H4 (cell line): Measurements from ENCODE around the gene ZNF576. TPM values are rescaled to one million over a fixed set of nuclear protein-coding genes. Genes with fewer than 3 reads are reported as not detected.

Source experiments
- total RNA-seq: library from RNA; depleted of rRNA; stranded (reverse); fragments of >200 nt; shearing (Covaris generic); gene quantifications from 2 replicates; pipeline ENCODE4 v1.2.3, GENCODE V29; 2014; rRNA removed

ZNF576 gene
- total RNA-seq, 1 experiment from 2014 or later = 12.5 TPM

Other genes starting within 250 kb of the ZNF576 start
- 0.21 TPM in 1 of 2 replicates, not detected in the other for gene CD177, start 242.9 kb upstream of the ZNF576 start, total RNA-seq
- not detected in 2 replicates for gene TEX101, start 181.7 kb upstream of the ZNF576 start, total RNA-seq
- 0.17 and 0.29 TPM in 2 replicates for gene LYPD3, start 131.0 kb upstream of the ZNF576 start, total RNA-seq
- 1.3 and 2.1 TPM in 2 replicates for gene PHLDB3, start 91.8 kb upstream of the ZNF576 start, total RNA-seq
- gene ETHE1, start 69.4 kb upstream of the ZNF576 start, total RNA-seq = 33.6 and 50.4 TPM in 2 replicates
- not detected in 2 replicates for gene ZNF575, start 63.4 kb upstream of the ZNF576 start, total RNA-seq
- 29.2 and 31.0 TPM in 2 replicates for gene XRCC1, start 21.1 kb upstream of the ZNF576 start, total RNA-seq
- gene PINLYP, start 20.8 kb upstream of the ZNF576 start, total RNA-seq = not detected in 2 replicates
- 20.6 and 22.4 TPM in 2 replicates for gene IRGQ, start 461 bp upstream of the ZNF576 start, total RNA-seq
- not detected in 2 replicates for gene SRRM5, start 15.5 kb downstream of the ZNF576 start, total RNA-seq
- gene ZNF428, start 23.0 kb downstream of the ZNF576 start, total RNA-seq = 20.4 and 34.2 TPM in 2 replicates
- gene CADM4, start 43.3 kb downstream of the ZNF576 start, total RNA-seq = 2.2 and 5.4 TPM in 2 replicates
- 41.3 and 53.7 TPM in 2 replicates for gene PLAUR, start 73.6 kb downstream of the ZNF576 start, total RNA-seq
- gene IRGC, start 119.5 kb downstream of the ZNF576 start, total RNA-seq = not detected in 2 replicates
- 7.9 and 14.9 TPM in 2 replicates for gene SMG9, start 158.4 kb downstream of the ZNF576 start, total RNA-seq
- gene KCNN4, start 184.4 kb downstream of the ZNF576 start, total RNA-seq = 1.2 and 3.1 TPM in 2 replicates
- gene LYPD5, start 205.9 kb downstream of the ZNF576 start, total RNA-seq = 0.66 TPM in 1 of 2 replicates, not detected in the other
- 6.7 and 10.6 TPM in 2 replicates for gene ZNF283, start 230.7 kb downstream of the ZNF576 start, total RNA-seq